ENCODE data around the gene CPEB1. TPM values are rescaled to one million over a fixed set of nuclear protein-coding genes. Genes with fewer than 3 reads are reported as not detected.

CPEB1 gene
- total RNA-seq, 1 experiment from 2014 or later: 1.0 TPM

DNA sequence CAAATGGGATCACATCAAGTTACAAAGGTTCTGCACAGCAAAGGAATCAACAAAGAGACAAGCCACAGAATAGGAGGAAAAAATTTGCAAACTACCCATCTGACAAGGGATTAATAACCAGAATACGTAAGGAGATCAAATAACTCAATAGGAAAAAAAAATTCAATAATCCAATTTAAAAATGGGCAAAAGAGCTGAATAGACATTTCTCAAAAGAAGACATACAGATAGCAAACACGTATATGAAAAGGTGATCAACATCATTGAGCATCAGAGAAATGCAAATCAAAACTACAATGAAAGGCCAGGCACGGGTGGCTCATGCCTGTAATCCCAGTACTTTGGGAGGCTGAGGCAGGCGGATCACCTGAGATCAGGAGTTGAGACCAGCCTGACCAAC, 23.5 kb upstream of the CPEB1 start:
- no peak overlapping the region for H2AFZ ChIP-seq (ENCODE audit: low read length)
- no peaks in the 10 kb centered on the region for H3K79me1 ChIP-seq (ENCODE audit: insufficient read depth, low read depth, low read length, poor library complexity, severe bottlenecking)
- no peak overlapping the region for H3K18ac ChIP-seq (ENCODE audit: insufficient read length, low read depth, low read length)
- H2AK5ac ChIP-seq (ENCODE audit: insufficient read length, low read length): no peak overlapping the region
- no peaks in the 10 kb centered on the region for H4K20me1 ChIP-seq (ENCODE audit: control insufficient read depth, insufficient read depth, insufficient read length)
- H3K4me1 ChIP-seq (ENCODE audit: insufficient read depth, low read length): no peaks in the 10 kb centered on the region
- H3K56ac ChIP-seq (ENCODE audit: insufficient read length, low read depth, low read length): no peak overlapping the region
- H4K5ac ChIP-seq (ENCODE audit: insufficient read length, low read depth, low read length): no peak overlapping the region
- no peak overlapping the region for H3K23ac ChIP-seq (ENCODE audit: insufficient read length, low read depth, low read length)
- Mint-ChIP-seq H3K27ac (no peak overlapping the region), H3K36me3 (ENCODE audit: insufficient read depth in 1 of 3, low read depth in 3 of 3) (no peaks in the 10 kb centered on the region; a peak in 1 of 7 replicates), H3K9me3 (no peaks in the 10 kb centered on the region), H3K4me3 (no peak overlapping the region), H3K4me1 (peaks cover 0 to 3% of the 10 kb centered on the region in 2 experiments; a peak in 2 of 4 replicates), H3K27me3 (ENCODE audit: low read depth) (no peaks in the 10 kb centered on the region)
- H3K27me3 ChIP-seq (ENCODE audit: insufficient read depth, low read length): no peaks in the 10 kb centered on the region
- no peak overlapping the region for H3K27ac ChIP-seq (ENCODE audit: insufficient read length, low read depth, low read length)
- H3K4me2 ChIP-seq (ENCODE audit: insufficient read depth, insufficient read length, low read length): no peak overlapping the region
- no peak overlapping the region for H3K14ac ChIP-seq (ENCODE audit: insufficient read depth, low read length)
- no CpG with 5 or more reads among the region's 4 CpGs for WGBS (ENCODE audit: extremely low coverage, insufficient read length, low lambda C conversion rate)
- H2BK120ac ChIP-seq (ENCODE audit: low read depth, low read length, poor library complexity, severe bottlenecking): no peak overlapping the region
- TF ChIP-seq, protein P1, sequence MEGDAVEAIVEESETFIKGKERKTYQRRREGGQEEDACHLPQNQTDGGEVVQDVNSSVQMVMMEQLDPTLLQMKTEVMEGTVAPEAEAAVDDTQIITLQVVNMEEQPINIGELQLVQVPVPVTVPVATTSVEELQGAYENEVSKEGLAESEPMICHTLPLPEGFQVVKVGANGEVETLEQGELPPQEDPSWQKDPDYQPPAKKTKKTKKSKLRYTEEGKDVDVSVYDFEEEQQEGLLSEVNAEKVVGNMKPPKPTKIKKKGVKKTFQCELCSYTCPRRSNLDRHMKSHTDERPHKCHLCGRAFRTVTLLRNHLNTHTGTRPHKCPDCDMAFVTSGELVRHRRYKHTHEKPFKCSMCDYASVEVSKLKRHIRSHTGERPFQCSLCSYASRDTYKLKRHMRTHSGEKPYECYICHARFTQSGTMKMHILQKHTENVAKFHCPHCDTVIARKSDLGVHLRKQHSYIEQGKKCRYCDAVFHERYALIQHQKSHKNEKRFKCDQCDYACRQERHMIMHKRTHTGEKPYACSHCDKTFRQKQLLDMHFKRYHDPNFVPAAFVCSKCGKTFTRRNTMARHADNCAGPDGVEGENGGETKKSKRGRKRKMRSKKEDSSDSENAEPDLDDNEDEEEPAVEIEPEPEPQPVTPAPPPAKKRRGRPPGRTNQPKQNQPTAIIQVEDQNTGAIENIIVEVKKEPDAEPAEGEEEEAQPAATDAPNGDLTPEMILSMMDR (conservative IDR thresholded peaks at IDR 0.05): no peak
- no peak for DNase-seq
- no peak overlapping the region for H2BK15ac ChIP-seq (ENCODE audit: low read depth, low read length)
- no peak overlapping the region for H2BK20ac ChIP-seq (ENCODE audit: low read depth, low read length, poor library complexity, severe bottlenecking)
- H4K91ac ChIP-seq (ENCODE audit: insufficient read length, low read depth, low read length): no peak overlapping the region
- H2BK12ac ChIP-seq (ENCODE audit: insufficient read length, low read depth, low read length): no peak overlapping the region
- H2BK5ac ChIP-seq (ENCODE audit: insufficient read length, low read length): no peak overlapping the region
- H3K4ac ChIP-seq (ENCODE audit: low read depth, low read length): no peak overlapping the region
- H3K79me2 ChIP-seq (ENCODE audit: insufficient read depth, low read length): no peaks in the 10 kb centered on the region
- H3T11ph ChIP-seq (ENCODE audit: low read length): no peak overlapping the region
- no peaks in the 10 kb centered on the region for H3K23me2 ChIP-seq (ENCODE audit: insufficient read length, low read depth, low read length, poor library complexity, severe bottlenecking)
- H3K9ac ChIP-seq (ENCODE audit: extremely low read depth, insufficient read length, low read length): no peak overlapping the region
- no peaks in the 10 kb centered on the region for H3K9me3 ChIP-seq (ENCODE audit: control insufficient read depth, low read depth, low read length)
- no peak overlapping the region for H4K8ac ChIP-seq (replicated peaks; ENCODE audit: insufficient read length, low read depth, low read length)

Measured in H9 (cell line).